GM12891 (cell line): ENCODE measurements around the gene CCL5.

Source experiments
- POLR2A ChIP-seq: IDR thresholded peaks from 2 replicates; pipeline ENCODE4 v1.6.1; 2011; ENCODE audit warnings: low read depth, low read length, control low read depth
- POLR2AphosphoS5 ChIP-seq: IDR thresholded peaks from 2 replicates; pipeline ENCODE4 v1.6.1; 2011; ENCODE audit warnings: low read depth, low read length, control low read depth

DNA sequence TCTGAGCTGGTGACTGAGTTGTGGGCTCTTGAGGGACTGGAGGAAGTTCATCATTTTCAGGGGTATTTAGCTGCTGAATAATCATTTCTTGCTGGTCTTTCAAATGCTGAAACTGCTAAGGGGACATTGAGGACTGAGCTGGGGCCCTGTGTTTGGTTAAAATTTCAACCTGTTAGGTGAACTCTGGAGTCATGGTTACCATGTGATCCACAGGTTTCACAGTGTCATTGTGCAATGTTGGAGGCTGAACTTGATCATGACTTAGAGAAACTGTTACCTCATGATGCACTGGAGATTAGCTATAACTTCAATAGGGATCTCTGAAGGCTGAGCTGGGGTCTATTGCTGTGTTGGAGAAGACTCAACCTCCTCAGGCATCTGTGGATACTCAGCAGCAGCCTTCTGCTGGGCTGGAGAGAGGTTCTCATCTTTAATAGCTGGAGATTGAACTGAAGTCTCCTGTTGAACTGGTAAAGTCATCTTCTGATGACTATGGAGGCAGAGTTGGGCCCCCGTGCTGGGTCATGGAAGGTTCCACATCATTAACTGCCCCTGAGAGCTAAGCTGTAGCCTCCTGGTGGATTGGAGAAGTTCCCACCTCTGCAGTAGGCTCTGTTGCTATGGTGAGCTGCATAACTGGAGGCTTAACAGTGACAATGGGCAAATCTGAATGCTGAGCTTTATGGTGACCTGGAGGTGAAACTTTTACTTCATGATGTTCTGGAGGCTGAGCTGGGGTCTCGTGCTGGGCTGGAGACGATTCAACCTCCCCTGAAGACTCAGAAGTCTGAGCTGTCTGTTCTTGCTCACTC is 35.2 kb upstream of the CCL5 start:
- TF ChIP-seq POLR2A, result no peak
- TF ChIP-seq POLR2AphosphoS5, result no peak
